GM12872 (cell line): ENCODE results near the gene DNASE1L3.

Experiments
- CTCF ChIP-seq: IDR thresholded peaks from 3 replicates; pipeline ENCODE4 v1.5.1; 2011; ENCODE audit warnings: low read depth, mild to moderate bottlenecking, low read length, moderate library complexity; ENCODE audit not compliant: insufficient read depth

DNASE1L3 gene

GRCh38 chr3:58210761-58211460, at the start of gene DNASE1L3:
Gene DNASE1L3, minus strand, starts transcription at chr3:58210972. Its CDS starts 66 bp downstream, at chr3:58210906.
- TF ChIP-seq CTCF: no peak

GRCh38 chr3:58260261-58260731, 49.5 kb upstream of the DNASE1L3 start:
- no peak for TF ChIP-seq CTCF

GRCh38 chr3:58258392-58259055, 47.8 kb upstream of the DNASE1L3 start:
- TF ChIP-seq CTCF: no peak

GRCh38 chr3:58256511-58256910, 45.7 kb upstream of the DNASE1L3 start:
- no peak for TF ChIP-seq CTCF

- no peak for TF ChIP-seq CTCF
Measured at GRCh38 chr3:58256061-58256460, 45.3 kb upstream of the DNASE1L3 start.

GRCh38 chr3:58254144-58254543, 43.4 kb upstream of the DNASE1L3 start:
- TF ChIP-seq CTCF: no peak

GRCh38 chr3:58251631-58252035, 40.9 kb upstream of the DNASE1L3 start:
- TF ChIP-seq CTCF: no peak
